Natural killer cell (primary cell): ENCODE results near the gene STUM. TPM values are rescaled to one million over a fixed set of nuclear protein-coding genes. Genes with fewer than 3 reads are reported as not detected.

Experiments
- ATAC-seq, 3 donors: fragments of 150-1000 bp in 2 of 3; fragments of 200-7000 bp in 1 of 3; cut with Tn5 transposase; 1 replicate in 1 of 3; 2 replicates in 2 of 3; pipeline ENCODE4 v1.10.0; 2021; ENCODE audit warnings: mild to moderate bottlenecking in 2 of 3, moderate library complexity in 2 of 3
- DNase-seq, 2 donors: peaks; one replicate each; pipeline versions ENCODE4 v3.0.0 to v3.0.0-alpha.2; 2013 to 2021; ENCODE audit warnings: mixed read lengths in 1 of 2
- H3K27ac ChIP-seq: one replicate; pipeline ENCODE4 v1.5.1; 2013; ENCODE audit warnings: mild to moderate bottlenecking, low read length
- H3K27me3 ChIP-seq: one replicate; pipeline ENCODE4 v1.6.1; 2013; ENCODE audit warnings: low read length; ENCODE audit not compliant: control insufficient read depth, insufficient read depth
- H3K36me3 ChIP-seq: one replicate; pipeline ENCODE4 v1.6.1; 2013; ENCODE audit warnings: low read length; ENCODE audit not compliant: control insufficient read depth, insufficient read depth
- H3K4me1 ChIP-seq: one replicate; pipeline ENCODE4 v1.6.1; 2013; ENCODE audit warnings: low read length; ENCODE audit not compliant: control insufficient read depth, insufficient read depth
- H3K4me3 ChIP-seq: one replicate; pipeline ENCODE4 v1.5.1; 2013; ENCODE audit warnings: low read length
- H3K9me3 ChIP-seq: one replicate; pipeline ENCODE4 v1.6.1; 2013; ENCODE audit warnings: low read length; ENCODE audit not compliant: control insufficient read depth, insufficient read depth
- H3K27ac Mint-ChIP-seq, 2 donors: one replicate each; pipeline ENCODE4 v1.8.0; 2022; ENCODE audit warnings: mild to moderate bottlenecking in 2 of 2, mixed read lengths in 2 of 2, moderate library complexity in 1 of 2
- H3K27me3 Mint-ChIP-seq, 2 donors: one replicate each; pipeline ENCODE4 v1.8.0; 2022; ENCODE audit warnings: low read depth in 2 of 2, mixed read lengths in 2 of 2
- H3K36me3 Mint-ChIP-seq: one replicate; pipeline ENCODE4 v1.8.0; 2022; ENCODE audit warnings: mixed read lengths
- H3K4me1 Mint-ChIP-seq, 2 donors: one replicate each; pipeline ENCODE4 v1.8.0; 2022; ENCODE audit warnings: mixed read lengths in 2 of 2
- H3K4me3 Mint-ChIP-seq: one replicate; pipeline ENCODE4 v1.8.0; 2022; ENCODE audit warnings: mild to moderate bottlenecking, moderate library complexity, mixed read lengths
- H3K9me3 Mint-ChIP-seq, 2 donors: one replicate each; pipeline ENCODE4 v1.8.0; 2022; ENCODE audit warnings: mixed read lengths in 2 of 2
- CTCF ChIP-seq: fragments of 200-600 bp; IDR thresholded peaks from one replicate; pipeline ENCODE4 v1.8.0; 2022; ENCODE audit warnings: antibody characterized with exemption
- WGBS: methylation state at CpG from one replicate; pipeline ENCODE4 v1.1.7; 2013; ENCODE audit warnings: missing lambda C conversion rate; ENCODE audit not compliant: insufficient coverage; 5-methylcytosine and 5-hydroxymethylcytosine counted together
- intact Hi-C: fragments of 100-400 bp; cut with micrococcal nuclease; formaldehyde crosslinking; loops from one replicate; pipeline ENCODE4 v1.14.2; 2022
- total RNA-seq, 4 donors: library from RNA; stranded (reverse); fragments of 120-200 nt in 1 of 4; gene quantifications; one replicate each; pipeline versions ENCODE4 v1.2.3 to v1.2.4, GENCODE V29; 2013 to 2022

STUM gene
- total RNA-seq, 3 donors from 2014 or later (not counting 1 experiment from before 2014, with no cell fraction given), result not detected

- H3K9me3 ChIP-seq, result no peaks in the 10 kb centered on the region
- Mint-ChIP-seq H3K27ac (no peak overlapping the region), H3K4me1 (no peaks in the 10 kb centered on the region), H3K4me3 (no peak overlapping the region), H3K27me3 (peaks cover 14 to 21% of the 10 kb centered on the region in 2 donors), H3K9me3 (no peaks in the 10 kb centered on the region), H3K36me3 (no peaks in the 10 kb centered on the region)
- no peak for TF ChIP-seq CTCF
- H3K4me1 ChIP-seq, result no peaks in the 10 kb centered on the region
- no peaks in the 10 kb centered on the region for H3K27me3 ChIP-seq
- intact Hi-C loops, result no loop called here
- ATAC-seq, result no peak
- no peak overlapping the region for H3K4me3 ChIP-seq
- WGBS, result 95% methylated on average over 12 of the region's 14 CpGs
- H3K36me3 ChIP-seq, result no peaks in the 10 kb centered on the region
- no peak for DNase-seq
- H3K27ac ChIP-seq, result no peak overlapping the region
Measured at GRCh38 chr1:226541631-226542622, 6.6 kb upstream of the STUM start.

DNA sequence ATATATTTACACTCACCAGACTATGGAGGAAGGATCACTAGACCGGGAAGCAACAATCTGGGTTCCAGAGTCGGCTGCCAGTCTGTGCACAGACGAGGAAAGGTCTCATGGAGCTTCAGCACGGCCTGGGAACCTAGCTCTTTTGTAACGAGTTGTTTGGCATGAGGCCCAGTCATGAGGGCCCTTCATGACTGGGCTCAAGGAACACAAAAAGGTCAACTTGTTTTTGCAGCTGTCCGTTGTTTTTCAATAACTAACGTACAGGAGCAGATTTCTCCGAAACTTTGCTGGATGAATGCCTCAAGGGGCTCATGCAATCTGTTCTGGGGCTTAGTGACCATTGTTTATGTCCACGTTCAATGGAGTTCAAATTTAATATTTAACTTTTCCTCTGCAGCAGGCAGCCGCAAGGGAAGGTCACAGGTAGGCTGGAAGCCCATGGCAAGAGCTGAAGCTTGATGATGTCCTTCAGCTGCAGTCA lies 5.9 kb upstream of the STUM start:
- ATAC-seq, result no peak
- no peaks in the 10 kb centered on the region for H3K36me3 ChIP-seq
- DNase-seq, result no peak
- Mint-ChIP-seq H3K4me3 (no peak overlapping the region), H3K9me3 (no peaks in the 10 kb centered on the region), H3K36me3 (no peaks in the 10 kb centered on the region), H3K4me1 (peaks cover 2% of the 10 kb centered on the region in 2 donors), H3K27me3 (peaks cover 18 to 27% of the 10 kb centered on the region in 2 donors), H3K27ac (no peak overlapping the region)
- intact Hi-C loops, result no loop called here
- no peak overlapping the region for H3K4me3 ChIP-seq
- no peak for TF ChIP-seq CTCF
- no peak overlapping the region for H3K27ac ChIP-seq
- H3K4me1 ChIP-seq, result peaks cover under 1% of the 10 kb centered on the region
- no peaks in the 10 kb centered on the region for H3K27me3 ChIP-seq
- 86% methylated on average over 10 of the region's 10 CpGs for WGBS
- no peaks in the 10 kb centered on the region for H3K9me3 ChIP-seq

DNA sequence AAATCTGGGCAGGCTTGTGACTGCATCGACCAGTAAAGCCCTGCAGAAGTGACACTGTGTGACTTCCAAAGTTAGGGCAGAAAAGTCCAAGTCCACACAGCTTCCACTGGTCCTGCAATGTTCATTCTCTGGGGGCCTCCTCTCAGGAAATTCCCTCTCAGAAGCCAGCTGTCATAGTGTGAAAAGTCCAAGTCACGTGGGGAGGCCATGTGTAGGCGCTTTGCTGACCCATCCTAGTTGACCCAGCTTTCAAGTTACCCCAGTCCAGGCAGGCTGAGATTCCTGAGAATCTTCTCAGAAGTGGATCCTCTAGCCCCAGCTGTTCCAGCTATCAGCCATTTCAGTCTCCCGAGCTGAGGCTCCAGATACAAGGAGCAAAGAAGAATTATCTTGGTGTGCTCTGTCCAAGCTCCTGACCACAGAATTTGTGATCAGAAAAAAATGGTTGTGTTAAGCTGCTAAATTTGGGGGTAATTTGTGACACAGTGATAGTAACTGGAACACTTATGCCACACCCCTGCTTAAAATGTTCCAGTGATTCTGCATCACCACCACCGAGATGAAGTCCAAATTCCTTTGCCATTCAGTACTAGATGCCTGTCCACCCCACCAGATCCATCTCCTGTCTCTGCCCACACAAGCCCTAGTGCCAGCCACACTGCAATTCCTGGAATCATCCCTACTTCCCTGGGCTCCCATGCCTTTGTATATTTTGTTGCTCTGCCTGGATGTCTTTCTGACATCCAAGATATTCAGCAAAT lies 2.5 kb upstream of the STUM start:
- H3K27me3 Mint-ChIP-seq, result peaks cover 31 to 40% of the 10 kb centered on the region in 2 donors
- H3K36me3 ChIP-seq, result no peaks in the 10 kb centered on the region
- no peak for ATAC-seq
- peaks cover 6 to 17% of the 10 kb centered on the region in 2 donors for H3K4me1 Mint-ChIP-seq
- no peaks in the 10 kb centered on the region for H3K9me3 ChIP-seq
- H3K4me3 Mint-ChIP-seq, result no peak overlapping the region
- H3K9me3 Mint-ChIP-seq, result no peaks in the 10 kb centered on the region
- 79% methylated on average over 5 of the region's 5 CpGs for WGBS
- no peaks in the 10 kb centered on the region for H3K36me3 Mint-ChIP-seq
- intact Hi-C loops, result loop anchor here (2.0 to 5.0 kb wide), 2 partner anchors 63 to 281 kb away; no protein-coding TSS in a partner anchor
- no peak for TF ChIP-seq CTCF
- H3K27me3 ChIP-seq, result peaks cover 23% of the 10 kb centered on the region
- H3K27ac Mint-ChIP-seq, result no peak overlapping the region
- H3K4me3 ChIP-seq, result no peak overlapping the region
- H3K4me1 ChIP-seq, result peaks cover 25% of the 10 kb centered on the region
- DNase-seq, result no peak
- H3K27ac ChIP-seq, result no peak overlapping the region
